Stimulated activated naive CD4-positive, alpha-beta T cell (primary cell): ENCODE data around the gene CPPED1.
"Not testable (repeated sequence)": the region's sequence is repeated elsewhere in the genome, so short reads cannot be mapped to it uniquely, and the experiment has no call there.

ENCODE experiments used
- DNase-seq, 6 experiments: peaks; one replicate each; lab custom pipeline; 2025; lab: John Stamatoyannopoulos, UW

The CPPED1 gene

DNA sequence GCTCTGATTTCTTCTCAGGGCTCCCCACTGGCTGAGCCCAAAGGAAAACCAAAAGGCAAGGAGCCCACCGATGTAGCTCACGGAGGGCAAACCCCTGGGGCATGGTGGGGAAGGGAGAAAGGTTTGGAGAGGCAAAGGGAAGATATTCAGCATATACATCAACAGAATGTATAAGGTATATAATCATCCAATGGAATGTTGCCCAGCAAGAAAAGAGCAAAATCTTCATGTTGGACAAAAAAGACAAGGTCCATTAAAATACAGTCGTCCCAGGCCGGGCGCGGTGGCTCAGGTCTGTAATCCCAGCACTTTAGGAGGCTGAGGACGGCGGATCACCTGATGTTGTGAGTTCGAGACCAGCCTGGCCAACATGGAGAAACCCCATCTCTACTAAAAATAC lies 1.6 kb downstream of the CPPED1 start:
- no peak for DNase-seq

DNA sequence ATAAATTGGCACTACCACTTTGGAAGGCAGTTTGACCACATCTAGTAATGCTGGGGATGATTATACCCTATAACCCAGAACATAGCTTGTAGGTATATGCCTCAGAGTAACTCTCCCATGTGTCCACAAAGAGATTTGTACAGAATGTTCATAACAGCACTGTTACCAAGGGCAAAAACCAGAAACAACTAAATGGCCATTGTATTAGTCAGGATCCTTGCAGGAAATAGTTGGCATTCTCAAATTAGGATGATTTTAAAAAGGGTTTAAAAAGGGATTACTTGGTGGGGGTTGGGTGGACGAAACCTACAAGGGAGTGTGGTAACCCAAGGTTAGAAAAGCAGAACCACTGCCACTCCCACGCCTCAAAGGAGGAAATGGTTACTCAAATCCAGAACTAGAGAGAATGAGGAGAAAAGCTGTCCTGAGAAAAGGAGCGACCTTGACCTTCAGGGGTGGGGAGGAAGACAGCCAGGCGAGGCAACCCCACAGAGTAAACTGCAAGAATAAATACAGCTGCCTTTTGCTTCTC lies 2.1 kb downstream of the CPPED1 start:
- DNase-seq, result no peak

DNA sequence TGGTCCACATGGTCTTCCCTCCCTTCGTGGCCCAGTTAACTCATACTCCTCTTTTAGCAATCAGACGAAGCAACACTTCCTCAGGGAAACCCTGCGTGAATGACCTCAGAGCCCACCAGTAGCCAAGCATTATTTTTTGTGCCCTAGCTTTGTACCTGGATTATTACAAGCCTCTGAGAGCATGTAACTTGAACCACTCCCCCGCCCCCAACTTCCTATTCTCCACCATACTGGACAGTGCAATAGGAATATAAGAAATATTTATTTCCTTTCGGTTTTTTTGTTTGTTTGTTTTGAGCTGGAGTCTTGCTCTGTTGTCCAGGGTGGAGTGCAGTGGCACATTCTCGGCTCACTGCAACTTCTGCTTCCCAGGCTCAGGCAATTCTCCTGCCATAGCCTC lies 2.9 kb downstream of the CPPED1 start:
- no peak for DNase-seq

DNA sequence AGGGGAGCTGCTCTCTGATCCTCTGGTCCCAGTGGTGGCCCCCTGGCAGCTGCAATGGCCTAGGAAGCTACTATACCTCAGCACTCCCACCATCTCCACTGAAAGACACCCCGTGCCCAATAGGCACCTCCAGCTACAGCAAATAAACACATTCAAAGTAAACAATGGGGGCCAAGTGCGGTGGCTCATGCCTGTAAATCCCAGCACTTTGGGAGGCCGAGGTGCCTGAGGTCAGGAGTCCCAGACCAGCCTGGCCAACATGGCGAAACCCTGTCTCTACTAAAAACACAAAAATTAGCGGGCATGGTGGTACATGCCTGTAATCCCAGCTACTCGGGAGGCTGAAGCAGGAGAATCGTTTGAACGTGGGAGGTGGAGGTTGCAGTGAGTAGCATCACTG lies 3.7 kb downstream of the CPPED1 start:
- DNase-seq, result not testable (repeated sequence)

DNA sequence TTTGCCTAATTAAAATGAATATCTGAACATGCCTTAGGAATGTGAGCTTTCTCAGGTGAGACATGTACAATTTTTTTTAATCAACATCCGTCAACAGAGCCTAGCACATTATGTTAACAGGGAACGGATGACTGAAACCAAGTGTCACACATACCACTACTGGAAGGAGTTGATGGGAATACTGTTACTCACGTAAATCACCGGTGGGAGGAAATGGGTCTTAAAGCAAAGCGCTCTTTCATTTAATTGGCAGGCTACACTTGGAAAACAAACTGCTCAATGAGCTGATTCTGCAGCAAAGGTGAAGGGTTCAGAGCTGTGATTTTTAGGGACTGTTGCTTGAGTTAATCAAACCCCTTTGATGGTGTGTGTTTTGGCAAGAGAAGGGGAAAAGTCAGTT lies 4.8 kb downstream of the CPPED1 start:
- DNase-seq, result no peak

DNA sequence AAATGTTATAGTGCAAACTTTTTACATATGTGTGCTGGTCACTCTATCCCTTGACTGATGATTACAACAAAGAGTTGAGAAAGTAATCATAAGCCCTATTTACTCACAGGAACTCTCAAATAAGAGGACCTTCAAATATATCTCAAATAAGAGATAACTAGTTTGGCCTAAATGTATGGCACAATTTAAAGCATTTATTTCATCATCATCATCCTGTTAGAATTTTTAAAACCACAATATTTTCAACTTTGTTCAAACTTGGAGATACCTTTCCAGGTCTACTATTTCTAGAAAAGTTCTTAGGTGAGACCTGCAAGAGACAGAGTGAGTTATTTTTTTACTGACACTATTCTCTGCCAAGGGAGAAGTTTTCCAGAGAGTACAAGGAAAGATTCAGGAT lies 5.5 kb downstream of the CPPED1 start:
- DNase-seq, result no peak

DNA sequence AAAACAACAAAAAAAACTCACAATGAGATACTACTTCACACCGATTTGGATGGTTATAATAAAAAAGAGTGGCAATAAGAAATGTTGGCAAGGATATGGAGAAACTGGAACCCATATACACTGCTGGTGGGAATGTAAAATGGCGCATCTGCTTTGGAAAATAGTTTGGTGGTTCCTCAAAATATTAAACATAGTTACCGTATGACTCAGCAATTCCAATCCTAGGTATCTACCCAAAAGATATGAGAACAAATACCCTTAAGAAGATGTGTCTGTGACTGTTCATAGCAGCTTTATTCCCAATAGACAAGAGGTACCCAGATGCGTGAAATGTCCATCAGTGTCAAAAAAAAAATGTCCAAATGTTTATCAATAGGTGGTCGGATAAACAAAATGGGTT lies 7.2 kb downstream of the CPPED1 start:
- no peak for DNase-seq

DNA sequence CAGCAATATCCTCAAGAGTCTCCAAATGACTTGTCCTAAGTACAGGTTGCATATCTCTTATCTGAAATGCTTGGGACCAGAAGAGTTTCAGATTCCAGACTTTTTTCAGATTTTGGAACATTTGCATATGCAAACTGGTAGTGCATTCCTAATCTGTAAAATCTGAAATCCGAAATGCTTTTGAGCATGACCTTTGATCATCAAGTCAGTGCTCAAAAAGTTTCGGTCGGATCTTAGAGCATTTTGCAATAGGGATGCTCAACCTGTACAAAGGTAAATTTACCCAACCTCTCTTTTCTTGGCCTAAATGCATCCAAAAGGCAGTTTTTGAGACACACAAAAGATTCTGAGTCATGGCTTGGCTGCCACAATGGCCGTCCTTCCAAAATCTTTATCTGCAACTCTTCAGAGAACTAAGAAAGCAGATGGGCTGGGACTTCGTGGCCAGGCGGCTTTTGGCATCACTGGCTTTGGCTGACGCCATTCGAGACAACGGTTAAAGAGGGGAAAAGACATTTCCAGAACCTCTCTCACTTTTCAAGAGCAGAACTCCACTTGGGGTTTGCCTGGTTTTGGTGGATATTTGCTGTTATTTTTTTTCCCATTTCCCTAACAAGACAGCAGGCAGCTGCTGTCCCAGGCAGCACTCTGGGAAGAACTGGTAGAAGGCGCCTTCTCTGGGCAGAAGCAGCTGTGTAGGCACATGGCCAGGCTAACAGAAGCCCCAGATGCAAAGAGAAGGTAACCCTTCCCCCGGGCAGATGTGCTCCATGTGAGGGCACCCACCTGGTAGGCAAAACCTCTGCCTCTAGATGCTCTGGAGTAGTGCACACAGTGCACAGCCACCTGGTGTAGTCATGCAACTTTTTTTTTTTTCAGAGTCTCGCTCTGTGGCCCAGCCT lies 8.9 kb downstream of the CPPED1 start:
- no peak for DNase-seq

DNA sequence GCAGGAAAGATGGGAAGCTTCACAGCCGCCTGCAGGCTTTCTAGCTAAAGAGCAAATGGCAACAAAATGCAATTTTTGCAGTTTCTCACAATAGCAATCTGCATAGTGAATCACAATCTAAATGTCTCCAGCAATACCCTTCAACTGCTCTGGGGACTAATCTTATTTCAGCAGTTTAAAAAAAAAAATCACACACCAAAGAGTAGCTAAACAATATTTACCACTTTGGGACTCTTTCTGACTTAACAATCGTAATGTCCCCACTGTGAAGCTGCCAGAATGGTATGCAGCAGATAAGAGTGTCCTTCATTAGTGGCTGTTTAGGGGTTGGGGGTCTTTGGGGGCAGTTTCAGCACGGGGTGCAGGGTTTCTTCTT lies 9.8 kb downstream of the CPPED1 start:
- DNase-seq, result no peak

DNA sequence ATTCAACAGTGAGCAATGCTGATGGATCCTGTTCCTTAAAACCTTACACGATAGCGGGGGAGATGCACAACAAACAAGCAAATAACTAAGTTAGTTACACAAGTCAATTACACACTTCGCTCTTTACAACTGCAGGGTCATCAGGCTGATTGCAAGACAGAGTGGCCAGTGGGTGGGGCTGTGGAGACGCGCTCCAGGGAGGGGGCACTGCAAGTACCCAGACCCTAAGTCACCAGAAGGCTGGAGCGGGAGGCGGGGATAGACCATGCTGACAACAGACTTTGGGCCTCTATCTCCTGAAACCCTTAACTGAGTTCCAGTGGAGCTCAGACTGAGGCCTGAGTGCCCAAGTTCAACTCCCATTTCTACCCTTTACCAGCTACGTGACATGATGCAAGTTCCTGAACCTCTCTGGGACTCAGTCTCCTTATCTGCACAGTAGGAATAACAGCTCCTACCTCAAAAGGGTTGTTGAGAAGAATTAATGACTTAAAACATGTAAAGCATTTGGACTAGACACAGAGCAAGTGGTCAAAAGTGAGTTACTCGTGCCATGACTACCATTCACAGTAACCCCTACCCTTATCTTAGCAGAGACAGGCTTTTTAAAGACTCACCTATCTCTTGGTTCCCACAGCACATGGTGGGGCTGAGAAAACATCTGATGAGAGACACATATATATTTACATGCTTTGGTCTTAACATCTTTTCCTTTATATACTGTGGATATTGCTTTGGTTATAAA lies 10.4 kb downstream of the CPPED1 start:
- DNase-seq, result no peak

DNA sequence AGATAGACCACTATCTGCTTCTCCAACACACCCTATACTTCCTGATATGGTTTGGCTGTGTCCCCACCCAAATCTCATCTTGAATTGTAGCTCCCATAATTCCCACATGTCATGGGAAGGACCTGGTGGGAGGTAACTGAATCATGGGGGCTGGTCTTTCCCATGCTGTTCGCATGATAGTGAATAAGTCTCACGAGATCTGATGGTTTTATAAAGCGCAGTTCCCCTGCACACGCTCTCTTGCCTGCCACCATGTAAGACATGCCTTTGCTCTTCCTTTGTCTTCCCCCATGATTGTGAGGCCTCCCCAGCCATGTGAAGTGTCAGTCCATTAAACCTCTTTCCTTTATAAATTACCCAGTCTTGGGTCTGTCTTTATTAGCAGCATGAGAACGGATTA lies 11.2 kb downstream of the CPPED1 start:
- DNase-seq, result not testable (repeated sequence)

DNA sequence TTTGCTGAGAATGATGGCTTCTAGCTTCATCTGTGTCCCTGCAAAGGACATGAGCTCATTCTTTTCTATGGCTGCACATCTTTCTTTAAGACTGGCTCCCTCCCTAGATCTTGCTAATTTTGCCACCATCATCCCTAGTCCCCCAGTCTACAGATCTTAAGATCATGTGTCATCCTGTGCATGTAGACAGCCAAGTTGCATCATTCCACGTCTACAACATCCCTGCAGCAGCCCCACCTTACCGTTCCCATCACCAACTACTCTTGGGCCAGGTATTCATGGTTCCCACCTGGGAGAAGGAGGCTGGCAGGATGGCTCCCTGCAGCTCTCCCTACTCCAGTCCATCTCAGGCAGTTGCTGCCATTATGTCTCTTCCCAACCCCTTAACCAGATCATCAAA lies 12.3 kb downstream of the CPPED1 start:
- no peak for DNase-seq

DNA sequence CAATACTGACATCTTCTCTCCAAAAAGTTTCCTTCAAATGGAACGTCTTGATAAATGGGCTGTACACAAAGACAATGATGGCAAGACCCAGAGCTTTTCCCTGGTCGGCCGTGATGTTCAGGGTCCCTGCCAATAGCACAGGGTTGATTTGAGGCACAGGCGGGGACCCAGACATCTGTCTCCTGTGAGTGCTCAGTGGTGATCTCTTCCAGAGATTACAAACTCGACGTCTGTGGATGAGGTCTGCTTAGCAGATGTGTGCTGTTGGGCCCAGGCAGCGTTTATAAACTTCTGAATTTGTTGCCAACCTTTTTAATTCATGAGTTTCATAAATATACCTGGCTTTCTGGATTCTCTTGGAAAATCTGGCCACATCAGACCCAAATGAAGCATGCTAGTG lies 14.9 kb downstream of the CPPED1 start:
- DNase-seq, result no peak

DNA sequence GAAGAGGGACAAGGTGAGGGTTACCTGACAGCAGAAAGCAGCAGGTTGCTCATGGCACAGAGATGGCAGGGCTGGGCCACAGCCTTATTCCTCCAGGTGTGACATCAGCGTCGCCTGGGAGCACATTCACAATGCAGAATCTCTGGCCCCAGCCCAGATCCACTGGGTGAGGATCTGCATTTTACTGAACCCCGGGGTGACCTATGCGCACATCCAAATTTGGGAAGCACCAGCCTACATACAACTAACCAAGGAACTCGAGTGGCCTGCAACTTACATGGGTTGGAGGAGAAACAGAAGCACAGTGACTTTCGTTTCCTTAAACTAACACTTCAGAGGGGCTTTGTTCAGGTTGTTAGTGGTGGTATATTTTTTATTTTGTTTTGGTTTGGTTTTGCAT lies 17.6 kb downstream of the CPPED1 start:
- DNase-seq, result no peak

DNA sequence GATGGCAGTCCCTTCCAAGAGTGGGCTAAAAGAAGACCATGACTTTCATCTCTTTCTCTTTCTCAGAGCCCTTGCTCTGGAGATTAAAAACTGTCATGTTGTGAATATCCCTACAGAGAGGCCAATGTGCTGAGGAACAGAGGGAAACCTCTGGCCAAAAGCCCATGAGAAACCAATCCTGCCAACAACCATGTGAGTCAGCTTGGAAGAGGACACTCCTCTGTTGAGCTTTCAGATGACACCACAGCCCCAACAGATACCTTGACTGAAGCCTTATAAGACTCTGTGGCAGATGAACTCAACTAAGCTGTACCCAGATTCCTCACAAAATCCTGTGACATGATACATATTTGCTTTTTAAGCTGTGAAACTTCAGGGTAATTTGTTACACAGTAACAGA lies 19.6 kb downstream of the CPPED1 start:
- DNase-seq, result no peak

DNA sequence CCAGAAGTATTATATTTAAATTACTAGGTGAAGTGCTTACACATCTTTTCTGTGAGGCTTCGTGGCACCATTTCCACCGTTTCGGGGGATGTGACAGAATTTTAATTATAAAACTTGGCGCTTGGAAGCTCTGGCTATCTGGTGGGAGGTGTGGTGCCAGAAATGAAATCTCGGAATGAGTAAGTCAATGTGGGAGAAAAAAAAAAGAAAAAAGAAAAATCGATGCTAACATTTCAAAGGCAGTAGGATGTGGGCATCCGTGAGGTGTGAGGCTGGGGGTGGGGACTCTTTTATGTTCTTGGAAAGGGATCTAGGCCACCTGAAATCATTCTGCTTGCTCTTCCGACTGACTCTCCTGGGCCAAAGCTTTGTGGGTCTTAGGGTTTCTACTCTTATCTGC lies 21.9 kb downstream of the CPPED1 start:
- DNase-seq, result no peak

DNA sequence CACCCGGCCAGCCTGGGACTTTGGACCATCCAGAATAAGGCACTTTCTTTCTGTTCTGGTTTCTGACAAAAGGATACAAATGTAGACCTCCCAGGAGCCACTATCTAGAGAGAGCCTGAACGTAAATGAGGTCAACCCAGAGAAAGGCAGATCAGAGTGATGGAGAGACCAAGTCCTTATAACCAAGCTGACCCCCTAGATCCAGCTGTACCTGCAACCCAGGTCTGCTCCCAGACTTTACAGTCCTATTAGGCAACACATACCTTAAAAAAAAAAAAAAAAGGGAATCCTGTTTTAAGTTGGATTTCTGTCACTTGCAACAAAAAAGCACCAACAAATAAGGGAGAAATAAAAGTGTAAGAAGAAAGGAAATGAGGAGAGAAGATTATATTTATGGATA lies 23.2 kb downstream of the CPPED1 start:
- DNase-seq, result no peak

DNA sequence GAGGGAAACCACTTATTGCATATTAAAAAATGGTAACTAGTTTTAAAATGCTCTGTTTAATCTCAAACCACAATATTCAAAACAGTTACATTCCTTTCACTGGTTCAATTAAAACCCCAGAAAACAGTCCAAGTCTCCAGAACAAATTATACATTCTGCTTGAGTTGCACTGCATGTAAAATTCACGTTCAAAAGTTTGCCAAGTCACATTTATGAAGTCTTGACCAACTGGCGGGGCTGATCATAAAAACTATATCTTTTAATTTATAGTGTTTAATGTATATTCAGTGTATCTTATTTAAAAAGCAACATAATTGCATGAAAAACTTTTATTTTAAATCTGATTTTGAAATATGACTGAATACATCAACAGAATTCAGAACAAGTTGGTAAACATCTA lies 25.0 kb downstream of the CPPED1 start:
- no peak for DNase-seq

DNA sequence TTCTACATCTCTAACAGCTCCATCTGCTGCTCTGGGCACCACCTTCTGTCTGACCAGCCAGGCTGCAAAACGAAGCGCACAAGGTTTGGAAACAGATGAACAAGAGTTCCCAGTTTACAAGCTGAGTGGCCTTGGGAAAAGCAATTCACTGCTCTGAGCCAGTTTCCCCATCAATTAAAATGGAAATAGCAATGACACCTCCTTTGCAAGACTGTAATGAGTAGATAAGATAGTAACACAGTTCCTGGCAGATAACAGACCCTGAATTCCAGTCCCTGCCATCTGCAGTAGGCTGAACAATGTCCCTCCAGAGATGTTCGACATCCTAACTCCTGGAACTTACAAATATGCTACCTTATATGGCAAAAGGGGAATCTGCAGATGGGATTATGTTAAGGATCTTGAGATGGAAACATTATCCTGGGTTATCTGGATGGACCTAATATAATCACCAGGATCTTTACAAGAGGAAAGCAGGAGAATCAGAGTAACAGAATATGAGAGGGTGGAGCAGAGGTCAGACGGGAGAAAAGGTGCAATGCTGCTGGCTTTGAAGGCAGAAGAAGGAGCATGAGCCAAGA lies 27.9 kb downstream of the CPPED1 start:
- no peak for DNase-seq

DNA sequence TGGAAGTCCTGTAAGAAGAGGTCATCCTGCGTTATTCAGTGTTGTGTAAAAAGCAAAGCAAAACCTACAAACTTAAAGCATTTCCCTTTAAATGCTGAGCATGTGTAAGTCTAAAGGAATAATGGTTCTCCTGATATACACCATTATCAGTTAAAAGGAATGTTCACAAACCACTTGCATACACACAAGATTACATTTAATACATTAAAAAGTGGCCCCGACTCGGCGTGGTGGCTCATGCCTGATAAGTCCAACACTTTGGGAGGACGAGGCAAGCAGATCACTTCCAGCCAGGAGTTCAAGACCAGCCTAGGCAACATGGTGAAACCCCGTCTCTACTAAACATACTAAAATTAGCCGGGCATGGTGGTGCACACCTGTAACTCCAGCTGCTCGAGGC lies 30.5 kb downstream of the CPPED1 start:
- DNase-seq, result no peak

DNA sequence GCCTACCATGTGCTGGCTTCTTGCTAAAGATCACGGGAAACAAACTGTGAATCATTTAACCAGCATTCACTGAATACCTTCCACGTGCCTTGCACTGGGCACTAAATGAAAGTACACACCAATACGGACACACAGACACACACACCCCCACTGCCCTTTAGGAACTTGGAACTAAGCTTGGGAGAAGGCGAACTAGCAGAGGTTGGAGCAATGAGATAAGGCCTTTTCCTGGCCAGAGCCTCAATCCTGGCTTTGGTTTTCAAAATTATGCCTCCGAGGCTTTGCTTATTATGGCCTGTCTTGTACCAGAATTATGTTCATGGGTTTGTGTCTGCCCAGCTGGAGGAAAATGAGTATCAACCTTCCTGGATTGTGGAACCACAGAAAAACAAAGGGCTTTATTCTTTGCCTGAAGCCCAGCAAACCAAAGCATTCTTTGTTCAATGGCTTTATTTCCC lies 32.3 kb downstream of the CPPED1 start:
- DNase-seq, result no peak

DNA sequence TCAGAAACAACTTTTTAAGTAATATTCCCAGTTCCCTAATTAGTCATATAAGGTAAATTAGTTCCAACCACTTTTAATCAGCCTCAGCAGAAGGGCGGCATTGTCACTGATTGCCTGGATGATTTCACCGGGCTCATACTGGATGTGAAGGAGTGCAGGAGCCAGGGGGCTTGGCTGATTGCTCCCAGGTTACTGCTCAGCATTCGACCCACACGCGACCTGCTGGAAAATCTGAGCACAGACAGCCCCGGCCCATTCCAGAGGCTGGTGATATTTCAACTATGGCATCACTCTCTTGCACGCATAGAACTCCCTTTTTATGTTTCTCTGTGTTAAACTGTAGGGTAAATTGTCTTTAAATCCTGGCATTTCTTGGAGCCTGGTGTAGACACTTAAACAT lies 34.2 kb downstream of the CPPED1 start:
- no peak for DNase-seq

DNA sequence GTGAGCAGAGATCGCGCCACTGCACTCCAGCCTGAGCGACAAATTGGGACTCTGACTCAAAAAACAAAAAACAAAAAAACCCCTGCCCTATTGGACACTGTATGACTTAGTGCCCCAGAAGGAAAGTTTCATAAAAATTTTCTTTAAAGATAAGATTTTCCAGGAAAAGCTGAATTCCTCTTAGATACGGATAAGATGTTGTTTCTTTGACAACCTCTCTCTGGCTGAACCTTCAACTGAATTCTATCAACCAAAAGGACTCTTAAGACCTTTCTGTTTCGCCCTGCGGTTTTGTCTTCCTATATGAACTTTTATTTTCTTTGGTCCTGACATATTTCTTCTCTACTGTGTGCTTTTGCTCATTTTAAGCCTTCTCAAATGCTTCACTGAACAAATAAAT lies 35.8 kb downstream of the CPPED1 start:
- no peak for DNase-seq
